ENCODE results near the gene UGT1A5. TPM values are rescaled to one million over a fixed set of nuclear protein-coding genes. Genes with fewer than 3 reads are reported as not detected.

Gene UGT1A5
- total RNA-seq, 2 experiments from 2014 or later = not detected

GRCh38 chr2:233816771-233817170, 104.1 kb downstream of the UGT1A5 start:
- no peak overlapping the region for H3K4me2 ChIP-seq (ENCODE audit: low read length)
- BruUV-seq (replicated peaks) = no TSS peak
- H3K79me2 ChIP-seq (ENCODE audit: insufficient read depth, low read depth, low read length) = no peaks in the 10 kb centered on the region
- H3K36me3 ChIP-seq (ENCODE audit: insufficient read depth, low read length) = no peaks in the 10 kb centered on the region
- TF ChIP-seq CTCF (conservative IDR thresholded peaks at IDR 0.05; ENCODE audit: low read length) = no peak
- no peak overlapping the region for H3K27ac ChIP-seq (ENCODE audit: low read depth, low read length, poor library complexity, severe bottlenecking)
- H3K9me2 ChIP-seq (ENCODE audit: insufficient read depth, low read length) = no peaks in the 10 kb centered on the region
- CTCF ChIA-PET (ENCODE audit: unreplicated experiment) = interaction anchor here (1.0 kb wide), 1 partner anchor 48 kb away, joined by 3 read pairs; no protein-coding TSS in a partner anchor
- H3K4me3 ChIP-seq (ENCODE audit: low read depth, low read length, poor library complexity, severe bottlenecking) = no peak overlapping the region
- no peaks in the 10 kb centered on the region for H4K20me1 ChIP-seq (ENCODE audit: insufficient read depth, low read length)
- no peaks in the 10 kb centered on the region for H3K9me3 ChIP-seq (ENCODE audit: low read length)
- no peak overlapping the region for H2AFZ ChIP-seq (ENCODE audit: low read length)
- H3K4me1 ChIP-seq (ENCODE audit: insufficient read depth, low read length, poor library complexity, severe bottlenecking) = no peaks in the 10 kb centered on the region
- intact Hi-C loops (cut with micrococcal nuclease; ENCODE audit: unreplicated experiment) = no loop called here
- DNase-seq (ENCODE audit: low spot score) = no peak
- POLR2A ChIA-PET = interaction anchor here (0.7 kb wide), 1 partner anchor 1216 kb away, joined by 3 read pairs; no protein-coding TSS in a partner anchor

DNA sequence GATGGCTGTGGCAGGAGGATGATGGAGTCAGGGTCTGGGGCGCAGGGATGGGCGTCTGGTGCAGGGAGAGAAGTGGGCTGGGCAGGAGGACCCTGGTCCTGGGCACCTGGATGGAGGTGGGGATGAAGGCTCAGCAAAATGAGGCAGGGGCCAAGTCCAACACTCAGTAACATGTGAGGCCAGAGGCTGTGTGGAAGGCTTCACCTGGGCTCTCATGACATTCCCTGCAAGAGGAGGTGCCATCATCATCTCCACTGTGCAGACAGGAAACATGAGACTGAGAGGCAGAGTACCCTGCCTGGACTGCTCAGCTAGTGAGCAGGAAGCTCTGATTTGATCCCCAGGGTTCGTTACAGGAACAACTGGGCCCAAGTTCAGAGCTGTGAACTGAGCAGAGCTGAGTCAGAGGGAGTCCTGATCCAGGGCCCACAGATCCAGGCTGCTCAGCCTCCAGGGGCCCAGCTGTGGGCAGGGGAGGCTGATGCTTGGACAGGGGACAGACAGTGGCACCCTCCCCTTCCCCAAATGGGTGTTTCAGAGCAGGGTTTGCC, 104.7 kb downstream of the UGT1A5 start:
- Histone ChIP-seq H3K27ac (ENCODE audit: low read depth, low read length, poor library complexity, severe bottlenecking) (no peak overlapping the region), H3K79me2 (ENCODE audit: insufficient read depth, low read depth, low read length) (no peaks in the 10 kb centered on the region), H3K4me2 (ENCODE audit: low read length) (no peak overlapping the region), H3K4me1 (ENCODE audit: insufficient read depth, low read length, poor library complexity, severe bottlenecking) (no peaks in the 10 kb centered on the region), H3K4me3 (ENCODE audit: low read depth, low read length, poor library complexity, severe bottlenecking) (no peak overlapping the region), H3K9me2 (ENCODE audit: insufficient read depth, low read length) (no peaks in the 10 kb centered on the region), H3K9me3 (ENCODE audit: low read length) (no peaks in the 10 kb centered on the region), H4K20me1 (ENCODE audit: insufficient read depth, low read length) (no peaks in the 10 kb centered on the region), H2AFZ (ENCODE audit: low read length) (no peak overlapping the region), H3K36me3 (ENCODE audit: insufficient read depth, low read length) (no peaks in the 10 kb centered on the region)
- no peak for TF ChIP-seq EZH2phosphoT487 (IDR thresholded peaks at IDR 0.05; ENCODE audit: borderline replicate concordance, low read depth, low read length)
- TF ChIP-seq CTCF (conservative IDR thresholded peaks at IDR 0.05; ENCODE audit: low read length) = no peak
- ChIA-PET POLR2A (no interaction called here), CTCF (ENCODE audit: unreplicated experiment) (interaction anchor here (1.0 kb wide), 1 partner anchor 47 kb away, joined by 3 read pairs; no protein-coding TSS in a partner anchor)
- no peak for DNase-seq (ENCODE audit: low spot score)
- no TSS peak for BruUV-seq (replicated peaks)
- intact Hi-C loops (cut with micrococcal nuclease; ENCODE audit: unreplicated experiment) = no loop called here

GRCh38 chr2:233817995-233818638, 105.4 kb downstream of the UGT1A5 start:
- Histone ChIP-seq H3K4me2 (ENCODE audit: low read length) (no peak overlapping the region), H3K9me3 (ENCODE audit: low read length) (no peaks in the 10 kb centered on the region), H4K20me1 (ENCODE audit: insufficient read depth, low read length) (no peaks in the 10 kb centered on the region), H3K4me3 (ENCODE audit: low read depth, low read length, poor library complexity, severe bottlenecking) (no peak overlapping the region), H2AFZ (ENCODE audit: low read length) (no peak overlapping the region), H3K79me2 (ENCODE audit: insufficient read depth, low read depth, low read length) (no peaks in the 10 kb centered on the region), H3K4me1 (ENCODE audit: insufficient read depth, low read length, poor library complexity, severe bottlenecking) (no peaks in the 10 kb centered on the region), H3K27ac (ENCODE audit: low read depth, low read length, poor library complexity, severe bottlenecking) (no peak overlapping the region), H3K9me2 (ENCODE audit: insufficient read depth, low read length) (no peaks in the 10 kb centered on the region), H3K36me3 (ENCODE audit: insufficient read depth, low read length) (no peaks in the 10 kb centered on the region)
- POLR2A ChIA-PET = no interaction called here
- CTCF ChIA-PET (ENCODE audit: unreplicated experiment) = no interaction called here
- BruUV-seq (replicated peaks) = no TSS peak
- no peak for DNase-seq (ENCODE audit: low spot score)
- intact Hi-C loops (cut with micrococcal nuclease; ENCODE audit: unreplicated experiment) = no loop called here
- TF ChIP-seq EZH2phosphoT487 (IDR thresholded peaks at IDR 0.05; ENCODE audit: borderline replicate concordance, low read depth, low read length) (no peak), CTCF (conservative IDR thresholded peaks at IDR 0.05; ENCODE audit: low read length) (no peak)

Data from OCI-LY7 (cell line).